ENCODE results near the gene MX2.
A peak's percentile ranks its signal among the peaks of the same experiment; 100 is the strongest.

Gene MX2

GRCh38 chr21:41321211-41321907, 40.5 kb upstream of the MX2 start:
- peaks cover 0 to 23% of the 10 kb centered on the region in 2 donors for H3K36me3 ChIP-seq (ENCODE audit: control insufficient read depth in 1 of 2, insufficient read depth in 2 of 2, low read length in 2 of 2)
- peaks cover 0 to 2% of the 10 kb centered on the region in 2 donors for H3K27me3 ChIP-seq (ENCODE audit: control insufficient read depth in 1 of 2, insufficient read depth in 2 of 2, low read length in 2 of 2)
- peak overlapping the region; percentile 2 to 15 for H3K4me3 ChIP-seq (ENCODE audit: low read depth in 1 of 2, low read length in 2 of 2)
- no peak overlapping the region for H3K9ac ChIP-seq (ENCODE audit: low read depth in 1 of 2, low read length in 2 of 2)
- H3K27ac ChIP-seq (ENCODE audit: low read depth, low read length), result no peak overlapping the region
- no peaks in the 10 kb centered on the region for H3K9me3 ChIP-seq (ENCODE audit: control insufficient read depth in 1 of 2, low read length in 2 of 2)
- peaks cover 64 to 77% of the 10 kb centered on the region in 2 donors for H3K4me1 ChIP-seq (ENCODE audit: control insufficient read depth in 1 of 2, insufficient read depth in 2 of 2, low read length in 2 of 2)

GRCh38 chr21:41321908-41322495, 39.8 kb upstream of the MX2 start:
- Histone ChIP-seq H3K4me1 (ENCODE audit: control insufficient read depth in 1 of 2, insufficient read depth in 2 of 2, low read length in 2 of 2) (peaks cover 70 to 84% of the 10 kb centered on the region in 2 donors), H3K9ac (ENCODE audit: low read depth in 1 of 2, low read length in 2 of 2) (no peak overlapping the region), H3K9me3 (ENCODE audit: control insufficient read depth in 1 of 2, low read length in 2 of 2) (no peaks in the 10 kb centered on the region), H3K36me3 (ENCODE audit: control insufficient read depth in 1 of 2, insufficient read depth in 2 of 2, low read length in 2 of 2) (peaks cover 0 to 25% of the 10 kb centered on the region in 2 donors), H3K27me3 (ENCODE audit: control insufficient read depth in 1 of 2, insufficient read depth in 2 of 2, low read length in 2 of 2) (peaks cover 0 to 2% of the 10 kb centered on the region in 2 donors), H3K27ac (ENCODE audit: low read depth, low read length) (no peak overlapping the region), H3K4me3 (ENCODE audit: low read depth in 1 of 2, low read length in 2 of 2) (peak overlapping the region; percentile 2 to 15)

GRCh38 chr21:41322496-41323382, 39.1 kb upstream of the MX2 start:
- H3K4me1 ChIP-seq (ENCODE audit: control insufficient read depth in 1 of 2, insufficient read depth in 2 of 2, low read length in 2 of 2), result peaks cover 69 to 87% of the 10 kb centered on the region in 2 donors
- H3K9ac ChIP-seq (ENCODE audit: low read depth in 1 of 2, low read length in 2 of 2), result no peak overlapping the region
- H3K27ac ChIP-seq (ENCODE audit: low read depth, low read length), result no peak overlapping the region
- no peak overlapping the region for H3K4me3 ChIP-seq (ENCODE audit: low read depth in 1 of 2, low read length in 2 of 2)
- H3K36me3 ChIP-seq (ENCODE audit: control insufficient read depth in 1 of 2, insufficient read depth in 2 of 2, low read length in 2 of 2), result peaks cover 0 to 28% of the 10 kb centered on the region in 2 donors
- no peaks in the 10 kb centered on the region for H3K9me3 ChIP-seq (ENCODE audit: control insufficient read depth in 1 of 2, low read length in 2 of 2)
- no peaks in the 10 kb centered on the region for H3K27me3 ChIP-seq (ENCODE audit: control insufficient read depth in 1 of 2, insufficient read depth in 2 of 2, low read length in 2 of 2)

DNA sequence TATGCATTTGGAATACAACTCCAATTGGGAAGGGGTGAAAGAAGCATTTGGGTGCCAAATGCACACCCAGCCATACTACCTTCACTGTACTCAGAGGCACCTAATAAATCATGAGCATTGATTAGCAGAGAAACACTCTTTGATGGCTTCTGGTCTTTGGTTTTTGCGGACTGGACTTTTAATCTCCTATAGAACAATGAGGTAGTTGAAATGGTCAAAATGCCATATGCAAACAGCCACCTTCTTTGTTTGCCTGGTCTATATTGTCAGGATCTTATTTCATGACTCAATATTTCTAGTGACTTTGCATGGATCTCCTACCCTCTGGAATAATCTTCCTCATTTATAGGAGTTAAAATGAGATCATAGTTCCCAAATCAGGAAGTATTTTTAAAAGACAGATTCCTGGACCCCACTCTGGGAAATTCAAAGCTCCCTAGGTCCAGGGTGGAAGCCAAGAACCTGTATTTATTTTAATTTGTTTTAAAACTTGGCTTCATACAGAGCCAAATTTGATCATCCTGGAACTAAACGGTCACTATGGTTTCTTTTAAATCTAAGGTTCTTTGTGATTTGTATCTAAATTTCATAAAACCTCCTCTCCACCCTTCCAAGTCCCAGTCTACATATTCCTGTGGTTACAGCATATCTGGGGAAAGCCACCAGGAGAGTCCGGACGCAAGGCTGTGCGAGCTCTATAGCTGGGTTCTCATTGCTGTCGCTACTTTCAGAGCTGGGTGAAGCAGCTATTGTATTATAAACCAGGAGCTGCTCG, 36.5 kb upstream of the MX2 start:
- no peak overlapping the region for H3K9ac ChIP-seq (ENCODE audit: low read depth in 1 of 2, low read length in 2 of 2)
- H3K9me3 ChIP-seq (ENCODE audit: control insufficient read depth in 1 of 2, low read length in 2 of 2), result no peaks in the 10 kb centered on the region
- H3K36me3 ChIP-seq (ENCODE audit: control insufficient read depth in 1 of 2, insufficient read depth in 2 of 2, low read length in 2 of 2), result peaks cover 0 to 41% of the 10 kb centered on the region in 2 donors
- H3K27me3 ChIP-seq (ENCODE audit: control insufficient read depth in 1 of 2, insufficient read depth in 2 of 2, low read length in 2 of 2), result no peaks in the 10 kb centered on the region
- no peak overlapping the region for H3K27ac ChIP-seq (ENCODE audit: low read depth, low read length)
- H3K4me3 ChIP-seq (ENCODE audit: low read depth in 1 of 2, low read length in 2 of 2), result no peak overlapping the region
- H3K4me1 ChIP-seq (ENCODE audit: control insufficient read depth in 1 of 2, insufficient read depth in 2 of 2, low read length in 2 of 2), result peaks cover 46 to 63% of the 10 kb centered on the region in 2 donors

DNA sequence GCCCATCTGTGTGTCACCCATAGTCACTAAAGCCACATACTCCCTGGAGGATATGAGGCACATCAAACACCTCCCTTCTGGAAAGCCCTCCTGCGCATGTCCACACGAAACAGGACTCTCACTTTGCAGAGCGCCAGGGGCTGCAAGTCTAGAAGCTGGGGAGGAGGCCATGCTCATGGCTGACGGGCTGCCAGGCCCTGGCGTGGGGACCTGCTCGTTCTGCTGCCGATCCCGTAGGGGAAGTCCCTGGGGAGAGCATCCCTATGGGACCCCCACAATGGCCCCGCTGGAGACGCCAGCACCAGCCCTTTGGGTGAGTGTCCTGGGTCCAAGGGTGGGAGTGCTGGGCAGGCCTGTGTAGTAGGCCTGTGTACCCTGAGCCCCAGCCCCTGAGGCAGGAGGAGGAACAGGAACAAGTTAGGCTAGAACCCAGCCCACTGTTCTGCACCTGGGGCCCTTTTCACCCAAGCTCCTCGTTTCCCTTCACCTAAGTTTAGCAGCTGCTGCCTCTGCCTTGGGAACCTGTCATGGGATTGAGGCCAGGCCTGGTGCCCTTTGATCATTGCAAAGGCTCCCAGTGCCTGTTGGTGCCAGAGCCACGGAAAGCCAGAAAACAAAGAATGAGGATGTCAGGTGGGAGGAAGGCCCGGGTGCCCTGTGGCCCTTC, 35.3 kb upstream of the MX2 start:
- H3K27ac ChIP-seq (ENCODE audit: low read depth, low read length), result no peak overlapping the region
- no peaks in the 10 kb centered on the region for H3K9me3 ChIP-seq (ENCODE audit: control insufficient read depth in 1 of 2, low read length in 2 of 2)
- H3K9ac ChIP-seq (ENCODE audit: low read depth in 1 of 2, low read length in 2 of 2), result no peak overlapping the region
- no peaks in the 10 kb centered on the region for H3K27me3 ChIP-seq (ENCODE audit: control insufficient read depth in 1 of 2, insufficient read depth in 2 of 2, low read length in 2 of 2)
- H3K4me1 ChIP-seq (ENCODE audit: control insufficient read depth in 1 of 2, insufficient read depth in 2 of 2, low read length in 2 of 2), result peaks cover 34 to 51% of the 10 kb centered on the region in 2 donors
- peaks cover 0 to 40% of the 10 kb centered on the region in 2 donors for H3K36me3 ChIP-seq (ENCODE audit: control insufficient read depth in 1 of 2, insufficient read depth in 2 of 2, low read length in 2 of 2)
- H3K4me3 ChIP-seq (ENCODE audit: low read depth in 1 of 2, low read length in 2 of 2), result peak overlapping the region in 1 of 2 donors; percentile 20

DNA sequence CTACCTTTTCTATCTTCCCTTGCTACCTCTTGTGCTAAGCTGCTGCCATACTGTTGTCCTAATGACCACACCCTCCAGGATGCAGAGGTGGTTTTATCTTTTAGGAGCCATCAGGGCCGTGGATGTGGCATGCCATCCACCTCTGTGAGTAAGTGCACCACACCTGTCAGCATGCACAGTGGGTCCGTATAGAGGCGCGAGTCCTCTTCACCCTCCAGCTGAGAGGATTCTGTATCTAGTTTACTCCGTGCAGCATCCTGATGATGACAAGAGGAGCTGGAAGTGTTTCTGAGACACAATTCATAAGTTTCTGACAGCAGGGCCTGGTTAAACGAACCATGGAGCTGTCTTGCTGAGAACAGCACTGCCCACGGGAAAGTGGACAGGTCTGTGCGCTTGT, 34.1 kb upstream of the MX2 start:
- H3K9me3 ChIP-seq (ENCODE audit: control insufficient read depth in 1 of 2, low read length in 2 of 2), result no peaks in the 10 kb centered on the region
- H3K4me1 ChIP-seq (ENCODE audit: control insufficient read depth in 1 of 2, insufficient read depth in 2 of 2, low read length in 2 of 2), result peaks cover 24 to 39% of the 10 kb centered on the region in 2 donors
- H3K36me3 ChIP-seq (ENCODE audit: control insufficient read depth in 1 of 2, insufficient read depth in 2 of 2, low read length in 2 of 2), result peaks cover 0 to 39% of the 10 kb centered on the region in 2 donors
- H3K4me3 ChIP-seq (ENCODE audit: low read depth in 1 of 2, low read length in 2 of 2), result no peak overlapping the region
- no peaks in the 10 kb centered on the region for H3K27me3 ChIP-seq (ENCODE audit: control insufficient read depth in 1 of 2, insufficient read depth in 2 of 2, low read length in 2 of 2)
- H3K27ac ChIP-seq (ENCODE audit: low read depth, low read length), result no peak overlapping the region
- H3K9ac ChIP-seq (ENCODE audit: low read depth in 1 of 2, low read length in 2 of 2), result no peak overlapping the region

GRCh38 chr21:41328660-41329607, 32.9 kb upstream of the MX2 start:
- peaks cover 0 to 2% of the 10 kb centered on the region in 2 donors for H3K9me3 ChIP-seq (ENCODE audit: control insufficient read depth in 1 of 2, low read length in 2 of 2)
- no peak overlapping the region for H3K9ac ChIP-seq (ENCODE audit: low read depth in 1 of 2, low read length in 2 of 2)
- H3K27ac ChIP-seq (ENCODE audit: low read depth, low read length), result no peak overlapping the region
- H3K4me3 ChIP-seq (ENCODE audit: low read depth in 1 of 2, low read length in 2 of 2), result no peak overlapping the region
- H3K4me1 ChIP-seq (ENCODE audit: control insufficient read depth in 1 of 2, insufficient read depth in 2 of 2, low read length in 2 of 2), result peaks cover 22 to 28% of the 10 kb centered on the region in 2 donors
- H3K27me3 ChIP-seq (ENCODE audit: control insufficient read depth in 1 of 2, insufficient read depth in 2 of 2, low read length in 2 of 2), result no peaks in the 10 kb centered on the region
- peaks cover 0 to 30% of the 10 kb centered on the region in 2 donors for H3K36me3 ChIP-seq (ENCODE audit: control insufficient read depth in 1 of 2, insufficient read depth in 2 of 2, low read length in 2 of 2)

DNA sequence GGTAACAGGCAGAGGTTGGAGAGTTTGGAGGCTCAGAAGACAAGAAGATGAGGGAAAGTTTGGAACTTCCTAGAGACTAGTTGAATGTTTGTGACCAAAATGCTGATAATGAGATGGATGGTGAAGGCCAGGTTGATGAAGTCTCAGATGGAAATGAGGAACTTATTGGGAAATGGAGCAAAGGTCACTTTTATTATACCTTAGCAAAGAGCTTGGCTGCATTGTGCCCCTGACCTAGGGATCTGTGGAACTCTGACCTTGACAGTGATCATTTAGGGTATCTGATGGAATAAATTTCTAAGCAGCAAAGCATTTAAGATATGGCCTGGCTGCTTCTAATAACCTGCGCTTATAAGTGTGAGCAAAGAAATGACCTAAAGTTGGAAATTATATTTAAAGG, 28.1 kb upstream of the MX2 start:
- Histone ChIP-seq H3K27me3 (ENCODE audit: control insufficient read depth in 1 of 2, insufficient read depth in 2 of 2, low read length in 2 of 2) (no peaks in the 10 kb centered on the region), H3K27ac (ENCODE audit: low read depth, low read length) (no peak overlapping the region), H3K4me1 (ENCODE audit: control insufficient read depth in 1 of 2, insufficient read depth in 2 of 2, low read length in 2 of 2) (peaks cover 0 to 4% of the 10 kb centered on the region in 2 donors), H3K36me3 (ENCODE audit: control insufficient read depth in 1 of 2, insufficient read depth in 2 of 2, low read length in 2 of 2) (peaks cover 11 to 32% of the 10 kb centered on the region in 2 donors), H3K4me3 (ENCODE audit: low read depth in 1 of 2, low read length in 2 of 2) (no peak overlapping the region), H3K9me3 (ENCODE audit: control insufficient read depth in 1 of 2, low read length in 2 of 2) (peaks cover 5 to 8% of the 10 kb centered on the region in 2 donors), H3K9ac (ENCODE audit: low read depth in 1 of 2, low read length in 2 of 2) (no peak overlapping the region)

All from duodenal mucosa (tissue), 2 donors.